Right atrium auricular region (tissue), 2 donors: ENCODE measurements around the gene NPB. TPM values are rescaled to one million over a fixed set of nuclear protein-coding genes. Genes with fewer than 3 reads are reported as not detected.

ENCODE experiments used
- DNase-seq: peaks from one replicate; pipeline ENCODE4 v3.0.0-alpha.2; 2019; ENCODE audit warnings: low spot score
- H3K27ac ChIP-seq, 2 donors: fragments of 200-600 bp; sonication (generic); 1 replicate in 1 of 2; 2 replicates in 1 of 2; pipeline ENCODE4 v1.5.1; 2016 to 2019
- H3K27me3 ChIP-seq, 2 donors: fragments of 200-600 bp; sonication (generic); one replicate each; pipeline versions ENCODE4 v1.5.1 to v1.6.0; 2017 to 2019
- H3K36me3 ChIP-seq: fragments of 200-600 bp; sonication (generic); one replicate; pipeline ENCODE4 v1.5.1; 2016
- H3K4me1 ChIP-seq, 2 donors: fragments of 200-600 bp; sonication (generic); one replicate each; pipeline versions ENCODE4 v1.5.1 to v1.6.0; 2017 to 2019
- H3K4me3 ChIP-seq, 2 donors: fragments of 200-600 bp; sonication (generic); 1 replicate in 1 of 2; 2 replicates in 1 of 2; pipeline ENCODE4 v1.5.1; 2017 to 2019; ENCODE audit warnings: mild to moderate bottlenecking in 1 of 2, moderate library complexity in 1 of 2
- H3K9me3 ChIP-seq, 2 donors: fragments of 200-600 bp; sonication (generic); one replicate each; pipeline ENCODE4 v1.5.1; 2019
- total RNA-seq, 2 donors: library from RNA; depleted of rRNA; stranded (reverse); fragments of >200 nt; gene quantifications; one replicate each; pipeline ENCODE4 v1.1.0, GENCODE V29; 2016
- TF ChIP-seq, protein P1 (sequence below), 2 donors: fragments of 200-600 bp; sonication (generic); IDR thresholded peaks; one replicate each; pipeline ENCODE4 v1.5.1; 2019; ENCODE audit warnings: antibody characterized with exemption in 2 of 2

Gene NPB
- total RNA-seq, 2 donors from 2014 or later: 1.7 TPM; not detected in 1

DNA sequence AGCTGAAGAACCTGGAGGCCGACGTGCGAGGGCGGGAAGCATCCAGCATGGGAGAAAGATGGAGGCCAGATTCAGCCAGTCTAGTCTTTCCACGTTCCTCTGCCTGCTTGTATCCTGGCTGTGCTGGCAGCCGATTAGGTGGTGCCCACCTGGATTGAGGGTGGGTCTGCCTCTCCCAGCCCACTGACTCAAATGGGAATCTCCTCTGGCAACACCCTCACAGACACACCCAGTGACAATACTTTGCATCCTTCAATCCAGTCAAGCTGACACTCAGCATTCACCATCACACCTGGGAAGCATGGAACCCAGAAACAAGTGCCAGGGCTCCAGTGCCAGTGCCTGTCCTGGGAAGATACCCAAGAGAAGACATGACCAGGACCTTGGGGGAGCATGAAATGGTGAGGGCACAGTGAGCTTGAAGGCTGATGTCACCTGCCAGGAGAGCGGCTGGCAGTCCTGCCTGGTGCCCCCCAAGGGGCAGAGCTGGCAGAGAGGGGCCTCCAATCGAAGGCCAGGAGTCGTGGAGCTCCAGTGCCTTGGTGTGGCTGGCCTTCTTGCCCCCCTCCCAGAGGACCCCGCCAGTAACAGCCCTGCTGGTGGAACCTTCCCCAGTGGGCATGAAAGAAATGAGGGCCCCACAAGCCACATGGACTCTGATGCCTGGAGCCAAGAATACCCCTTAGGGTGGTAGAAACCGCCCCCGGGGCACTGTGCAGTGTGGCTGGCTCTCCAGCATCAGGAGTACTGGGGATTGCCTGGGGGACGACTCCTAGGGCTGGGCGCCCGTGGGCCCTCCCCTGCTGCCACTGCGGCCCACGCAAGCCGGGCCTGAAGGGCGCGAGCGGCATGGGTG lies 643 bp upstream of the NPB start:
- Histone ChIP-seq H3K27ac (no peak overlapping the region), H3K9me3 (no peaks in the 10 kb centered on the region), H3K4me1 (peaks cover 0 to 12% of the 10 kb centered on the region in 2 donors), H3K27me3 (no peaks in the 10 kb centered on the region), H3K36me3 (peaks cover 39% of the 10 kb centered on the region), H3K4me3 (peak overlapping the region in 1 of 2 donors; percentile 46)
- TF ChIP-seq, protein P1, sequence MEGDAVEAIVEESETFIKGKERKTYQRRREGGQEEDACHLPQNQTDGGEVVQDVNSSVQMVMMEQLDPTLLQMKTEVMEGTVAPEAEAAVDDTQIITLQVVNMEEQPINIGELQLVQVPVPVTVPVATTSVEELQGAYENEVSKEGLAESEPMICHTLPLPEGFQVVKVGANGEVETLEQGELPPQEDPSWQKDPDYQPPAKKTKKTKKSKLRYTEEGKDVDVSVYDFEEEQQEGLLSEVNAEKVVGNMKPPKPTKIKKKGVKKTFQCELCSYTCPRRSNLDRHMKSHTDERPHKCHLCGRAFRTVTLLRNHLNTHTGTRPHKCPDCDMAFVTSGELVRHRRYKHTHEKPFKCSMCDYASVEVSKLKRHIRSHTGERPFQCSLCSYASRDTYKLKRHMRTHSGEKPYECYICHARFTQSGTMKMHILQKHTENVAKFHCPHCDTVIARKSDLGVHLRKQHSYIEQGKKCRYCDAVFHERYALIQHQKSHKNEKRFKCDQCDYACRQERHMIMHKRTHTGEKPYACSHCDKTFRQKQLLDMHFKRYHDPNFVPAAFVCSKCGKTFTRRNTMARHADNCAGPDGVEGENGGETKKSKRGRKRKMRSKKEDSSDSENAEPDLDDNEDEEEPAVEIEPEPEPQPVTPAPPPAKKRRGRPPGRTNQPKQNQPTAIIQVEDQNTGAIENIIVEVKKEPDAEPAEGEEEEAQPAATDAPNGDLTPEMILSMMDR (IDR thresholded peaks at IDR 0.05): no peak
- no peak for DNase-seq

DNA sequence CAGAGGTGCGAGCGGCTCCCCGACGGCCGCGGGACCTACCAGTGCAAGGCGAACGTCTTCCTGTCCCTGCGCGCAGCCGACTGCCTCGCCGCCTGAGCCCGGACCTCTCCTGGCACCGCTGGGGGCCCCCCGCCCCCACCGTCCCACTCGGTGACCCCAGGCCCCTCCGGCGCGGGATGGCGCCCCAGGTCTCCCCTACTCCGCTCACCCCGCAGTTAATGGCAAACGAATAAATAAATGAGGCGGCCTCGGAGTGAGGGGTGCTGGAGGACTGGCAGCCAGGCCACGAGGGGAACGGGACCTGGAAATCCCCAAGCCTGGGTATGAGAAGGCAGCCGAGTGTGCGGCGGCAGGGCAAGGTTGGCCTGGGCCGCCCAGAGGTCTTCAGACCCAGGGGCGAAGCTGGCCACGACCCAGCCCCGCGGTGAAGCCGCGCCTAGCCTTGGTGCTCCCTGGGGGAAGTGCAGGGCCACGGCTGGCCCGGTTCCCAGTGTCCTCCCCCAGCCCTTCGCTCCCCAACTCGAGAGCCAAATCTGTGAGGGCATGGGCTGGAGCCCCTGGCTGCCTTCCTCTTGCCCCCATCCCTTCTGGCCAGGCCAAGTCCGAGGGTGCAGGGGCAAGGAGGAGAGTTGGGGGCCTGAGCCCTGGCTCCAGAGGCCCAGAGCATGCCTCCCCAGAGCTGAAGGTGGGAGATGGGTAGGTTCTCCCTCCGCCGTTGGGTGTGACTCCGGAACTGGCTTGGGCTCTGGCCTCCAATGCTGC lies 796 bp downstream of the NPB start:
- H3K36me3 ChIP-seq: peaks cover 25% of the 10 kb centered on the region
- H3K4me3 ChIP-seq: peak overlapping the region in 1 of 2 donors; percentile 46
- no peak for DNase-seq
- no peaks in the 10 kb centered on the region for H3K27me3 ChIP-seq
- peaks cover 0 to 12% of the 10 kb centered on the region in 2 donors for H3K4me1 ChIP-seq
- no peaks in the 10 kb centered on the region for H3K9me3 ChIP-seq
- no peak overlapping the region for H3K27ac ChIP-seq
- TF ChIP-seq, protein P1 (IDR thresholded peaks at IDR 0.05): no peak

DNA sequence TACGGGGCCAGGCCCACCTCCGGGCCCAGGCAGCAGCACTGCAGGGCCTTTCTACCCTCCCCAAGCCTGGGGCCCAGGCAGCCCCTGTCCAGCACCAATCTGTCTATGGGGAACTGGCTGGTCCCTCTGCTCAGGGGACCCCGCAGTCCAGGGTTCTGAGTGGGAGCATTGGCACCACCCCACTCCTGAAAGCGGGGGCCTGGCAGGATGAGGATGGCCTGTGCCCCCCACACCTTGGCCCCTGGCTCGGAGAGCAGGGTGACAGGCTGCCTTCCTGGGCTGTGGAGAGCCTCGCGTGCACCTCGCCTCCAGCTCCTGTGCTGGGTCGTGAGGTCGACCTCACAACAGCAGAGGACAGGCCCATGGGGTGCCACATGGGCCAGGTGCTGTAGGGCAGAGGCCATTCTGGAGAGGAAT lies 1.4 kb downstream of the NPB start:
- TF ChIP-seq, protein P1 (IDR thresholded peaks at IDR 0.05): no peak
- DNase-seq: no peak
- peaks cover 19% of the 10 kb centered on the region for H3K36me3 ChIP-seq

GRCh38 chr17:81903896-81904599 lies 2.0 kb downstream of the NPB start:
- no peaks in the 10 kb centered on the region for H3K9me3 ChIP-seq
- no peak for DNase-seq
- H3K4me3 ChIP-seq: no peak overlapping the region
- TF ChIP-seq, protein P1 (IDR thresholded peaks at IDR 0.05): no peak
- no peak overlapping the region for H3K27ac ChIP-seq
- peaks cover 15% of the 10 kb centered on the region for H3K36me3 ChIP-seq
- H3K27me3 ChIP-seq: no peaks in the 10 kb centered on the region
- H3K4me1 ChIP-seq: peaks cover 0 to 12% of the 10 kb centered on the region in 2 donors

More for the DNA sequence above, 1.4 kb downstream of the NPB start:
- H3K4me3 ChIP-seq: no peak overlapping the region
- no peaks in the 10 kb centered on the region for H3K27me3 ChIP-seq
- no peaks in the 10 kb centered on the region for H3K9me3 ChIP-seq
- peaks cover 0 to 12% of the 10 kb centered on the region in 2 donors for H3K4me1 ChIP-seq
- no peak overlapping the region for H3K27ac ChIP-seq

- no peak overlapping the region for H3K4me3 ChIP-seq
- H3K4me1 ChIP-seq: peaks cover 0 to 12% of the 10 kb centered on the region in 2 donors
- DNase-seq: no peak
- no peak overlapping the region for H3K27ac ChIP-seq
- H3K9me3 ChIP-seq: no peaks in the 10 kb centered on the region
- TF ChIP-seq, protein P1 (IDR thresholded peaks at IDR 0.05): no peak
- H3K27me3 ChIP-seq: no peaks in the 10 kb centered on the region
- H3K36me3 ChIP-seq: peaks cover 7% of the 10 kb centered on the region
Observed at GRCh38 chr17:81904600-81905423, 2.8 kb downstream of the NPB start.
